ENCODE measurements around the gene RPL29. TPM values are rescaled to one million over a fixed set of nuclear protein-coding genes. Genes with fewer than 3 reads are reported as not detected.

The RPL29 gene
- total and polyA plus RNA-seq, 2 of the 8 experiments (the other 6 are each of a cell fraction or from before 2014, with no cell fraction given), result 1,467 to 2,660 TPM

DNA sequence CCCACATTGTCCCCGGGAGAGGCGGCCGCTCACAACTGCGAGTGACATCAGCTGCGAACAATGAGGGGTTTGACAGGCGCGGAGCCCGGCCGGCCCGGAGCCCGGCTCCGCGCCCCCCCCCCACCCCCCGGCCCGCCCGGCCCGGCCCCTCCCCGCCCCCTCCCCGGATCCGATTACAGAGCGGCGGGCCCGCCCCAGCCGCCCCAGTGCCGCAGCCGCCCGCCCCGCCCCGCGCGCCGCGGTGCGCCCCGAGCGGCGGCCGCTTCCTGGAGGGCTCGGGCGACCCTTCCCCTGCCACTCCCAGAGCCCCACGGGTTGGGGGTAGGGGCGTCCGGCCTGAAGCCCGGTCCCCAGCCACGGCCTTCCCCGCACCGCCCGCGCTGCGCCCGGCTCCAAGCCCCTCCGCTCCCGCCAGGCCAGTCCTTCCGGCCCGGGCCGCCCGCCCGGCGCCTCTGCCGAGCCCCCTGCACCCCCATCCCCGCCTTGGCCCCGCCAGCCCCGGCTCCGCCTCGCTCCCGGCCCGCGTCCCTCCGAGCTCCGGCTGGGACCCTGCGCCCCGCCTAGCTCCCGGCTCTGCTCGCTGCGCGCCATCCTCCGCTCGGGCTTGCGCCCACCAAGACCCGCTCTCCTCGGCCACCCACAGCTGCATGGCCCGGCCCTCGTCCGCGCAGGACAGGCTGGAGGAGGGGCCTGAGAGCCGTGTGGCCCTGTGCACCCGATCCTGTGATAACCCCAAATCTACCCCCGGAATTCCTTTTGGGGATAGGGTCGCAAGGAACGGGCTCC lies 28.1 kb downstream of the RPL29 start, which contains the start of gene PCBP4:
PCBP4 (minus strand) TSS at position 71 of the 786 bp plus-strand sequence. CDS start 6,214 bp downstream, outside the sequence.
- H2BK15ac ChIP-seq (ENCODE audit: low read length), result peak within 1 kb of the TSS; percentile 83
- peak within 1 kb of the TSS; percentile 54 for H3K27ac ChIP-seq (ENCODE audit: low read depth, low read length)
- peak within 1 kb of the TSS; percentile 66 for H2BK120ac ChIP-seq (replicated peaks; ENCODE audit: low read depth, low read length)
- H3K4ac ChIP-seq (replicated peaks; ENCODE audit: insufficient read length, low read depth, low read length), result peak within 1 kb of the TSS; percentile 99
- peak within 1 kb of the TSS; percentile 99 for H4K91ac ChIP-seq (replicated peaks; ENCODE audit: insufficient read length, low read length)
- no peaks in the 10 kb centered on the region for H3K9me3 ChIP-seq (ENCODE audit: insufficient read depth in 2 of 2, low read depth in 1 of 2, low read length in 1 of 2)
- H3K36me3 ChIP-seq (ENCODE audit: control insufficient read depth in 2 of 4, insufficient read depth in 4 of 4, low read length in 3 of 4), result no peaks in the 10 kb centered on the region
- ChIA-PET POLR2A (ENCODE audit: partially characterized antibody) (interaction anchor here (0.6 to 29.3 kb wide), 14 partner anchors 9 to 453 kb away, joined by 3 to 923 read pairs (median 4); partner anchors contain the start of genes ABHD14A, ABHD14B, ACY1 and DUSP7), CTCF (ENCODE audit: partially characterized antibody) (interaction anchor here (0.7 to 10.5 kb wide), 6 partner anchors 10 to 253 kb away, joined by 3 to 66 read pairs (median 4); partner anchors contain the start of genes ACY1, GPR62, PARP3 and RRP9)
- TF ChIP-seq PHF8 (conservative IDR thresholded peaks at IDR 0.05; ENCODE audit: low read depth, low read length) (peak; percentile 64), TAF1 (IDR thresholded peaks at IDR 0.05; ENCODE audit: low read depth, low read length) (0 out of 2 replicates have a peak, but pooled peaks have one; percentile 34), EGR1 (IDR thresholded peaks at IDR 0.05; ENCODE audit: borderline replicate concordance, low read depth, low read length) (no peak), KDM4A (IDR thresholded peaks at IDR 0.05; ENCODE audit: low read depth, low read length, severe bottlenecking) (peak; percentile 26), YY1 (IDR thresholded peaks at IDR 0.05; ENCODE audit: low read depth, low read length) (no peak), GTF2F1 (IDR thresholded peaks at IDR 0.05; ENCODE audit: borderline replicate concordance, low read depth, low read length) (no peak), POU5F1 (IDR thresholded peaks at IDR 0.05; ENCODE audit: low read depth, low read length) (no peak), CHD1 (IDR thresholded peaks at IDR 0.05; ENCODE audit: low read depth, low read length) (no peak)
- TF ChIP-seq, protein P1, sequence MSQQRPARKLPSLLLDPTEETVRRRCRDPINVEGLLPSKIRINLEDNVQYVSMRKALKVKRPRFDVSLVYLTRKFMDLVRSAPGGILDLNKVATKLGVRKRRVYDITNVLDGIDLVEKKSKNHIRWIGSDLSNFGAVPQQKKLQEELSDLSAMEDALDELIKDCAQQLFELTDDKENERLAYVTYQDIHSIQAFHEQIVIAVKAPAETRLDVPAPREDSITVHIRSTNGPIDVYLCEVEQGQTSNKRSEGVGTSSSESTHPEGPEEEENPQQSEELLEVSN (IDR thresholded peaks at IDR 0.05), result peak; percentile 6; the same call in 1 of the 2 replicates
- H3K23me2 ChIP-seq (ENCODE audit: low read depth, low read length), result peaks cover 9% of the 10 kb centered on the region; the same call in 1 of the 2 replicates
- H2AFZ ChIP-seq (ENCODE audit: low read length), result no peak within 1 kb of the TSS
- no peak within 1 kb of the TSS for H3K14ac ChIP-seq (ENCODE audit: insufficient read length)
- 0 out of 2 replicates have a peak within 1 kb of the TSS, but pooled peaks have one; percentile 61 for H2BK20ac ChIP-seq (ENCODE audit: low read length)
- peaks cover 0 to 6% of the 10 kb centered on the region in 2 experiments for H4K20me1 ChIP-seq (replicated peaks in 1 of 2; ENCODE audit: control insufficient read depth in 1 of 2, insufficient read depth in 2 of 2, low read length in 2 of 2)
- WGBS, 2 experiments (ENCODE audit: extremely low coverage in 1 of 2, insufficient coverage in 1 of 2, insufficient read length in 1 of 2, insufficient replicate concordance in 2 of 2, low coverage in 1 of 2, low lambda C conversion rate in 2 of 2, missing lambda C conversion rate in 1 of 2), result 0% methylated on average over 29 of the region's 90 CpGs; no CpG with 5 or more reads in 1 of the 2 experiments
- H3K4me1 ChIP-seq (replicated peaks in 1 of 4; ENCODE audit: control insufficient read depth in 3 of 4, insufficient read depth in 4 of 4, low read length in 3 of 4), result peaks cover 12 to 42% (median 33%) of the 10 kb centered on the region in 4 experiments
- H4K5ac ChIP-seq (ENCODE audit: insufficient read length, low read depth, low read length), result peak within 1 kb of the TSS; percentile 27
- H3K4me3 ChIP-seq (ENCODE audit: extremely low read depth in 1 of 4, insufficient read depth in 2 of 4, low read depth in 3 of 4, low read length in 4 of 4), result peak within 1 kb of the TSS; percentile 57 to 90 (median 73)
- H3K56ac ChIP-seq (replicated peaks; ENCODE audit: insufficient read length, low read depth, low read length), result peak within 1 kb of the TSS; percentile 73
- no peaks in the 10 kb centered on the region for H3K79me2 ChIP-seq (ENCODE audit: control insufficient read depth in 1 of 2, insufficient read depth in 2 of 2, low read length in 2 of 2)
- H2BK12ac ChIP-seq (ENCODE audit: low read depth, low read length), result peak within 1 kb of the TSS; percentile 85
- peak within 1 kb of the TSS; percentile 90 for H3K18ac ChIP-seq (ENCODE audit: extremely low read depth, low read length)
- H3K4me2 ChIP-seq (ENCODE audit: insufficient read depth in 1 of 2, low read depth in 2 of 2, low read length in 2 of 2), result peak within 1 kb of the TSS; percentile 85 to 90
- H4K8ac ChIP-seq (ENCODE audit: extremely low read depth, insufficient read depth, low read length), result peak within 1 kb of the TSS; percentile 96
- peaks cover 0 to 13% (median 2%) of the 10 kb centered on the region in 4 experiments; a peak in 5 of 7 replicates for H3K27me3 ChIP-seq (replicated peaks in 1 of 4; ENCODE audit: control insufficient read depth in 3 of 4, extremely low read depth in 1 of 4, insufficient read depth in 3 of 4, low read length in 3 of 4)
- DNase-seq (ENCODE audit: low read depth in 1 of 2, low spot score in 2 of 2) (peak in 1 of 2 experiments; percentile 77), FAIRE-seq (no peak)
- H3K79me1 ChIP-seq (ENCODE audit: low read depth, low read length), result no peaks in the 10 kb centered on the region
- peak within 1 kb of the TSS; percentile 49 for H2BK5ac ChIP-seq (ENCODE audit: low read depth, low read length)
- peak within 1 kb of the TSS; percentile 82; the same call in 1 of the 2 replicates for H2AK5ac ChIP-seq (ENCODE audit: low read depth, low read length)
- peak within 1 kb of the TSS in 3 of 4 experiments; percentile 83 to 86 (median 86); a peak in 6 of 7 replicates for H3K9ac ChIP-seq (replicated peaks in 1 of 4; ENCODE audit: extremely low read depth in 1 of 4, low read depth in 3 of 4, low read length in 3 of 4)
- H3K23ac ChIP-seq (ENCODE audit: insufficient read length), result peak within 1 kb of the TSS; percentile 32
